Right lobe of liver (tissue), 4 donors: Measurements from ENCODE around the gene CNOT6L.

Source experiments
- CTCF ChIP-seq, 4 donors: fragments of 200-600 bp in 3 of 4; fragments of 450-650 bp in 1 of 4; IDR thresholded peaks; one replicate each; pipeline versions ENCODE4 v1.5.1 to v1.8.0; 2016 to 2022; ENCODE audit warnings: antibody characterized with exemption in 4 of 4, mild to moderate bottlenecking in 2 of 4
- POLR2A ChIP-seq: fragments of 450-650 bp; IDR thresholded peaks from one replicate; pipeline ENCODE4 v1.6.1; 2017; ENCODE audit warnings: antibody characterized with exemption, mild to moderate bottlenecking
- donor health status: DM: no; HTN: no; CAD: no.
- donor health status: DM: no; HTN: no; CAD: no.
- donor health status: DM: no; HTN: yes; CAD: no.

GRCh38 chr4:77795326-77795725, 23.8 kb downstream of the CNOT6L start:
- TF ChIP-seq CTCF (IDR thresholded peaks at IDR 0.05) (no peak), POLR2A (no peak)
